Gastrocnemius medialis (tissue), 4 donors: ENCODE measurements around the gene NQO2. TPM values are rescaled to one million over a fixed set of nuclear protein-coding genes. Genes with fewer than 3 reads are reported as not detected.
"Not testable (repeated sequence)": the region's sequence is repeated elsewhere in the genome, so short reads cannot be mapped to it uniquely, and the experiment has no call there.

Source experiments
- ATAC-seq, 2 donors: fragments of 150-250 bp; one replicate each; pipeline ENCODE4 v1.9.1; 2016
- DNase-seq, 2 donors: peaks; one replicate each; pipeline ENCODE4 v3.0.0-alpha.2; 2019
- H3K27ac ChIP-seq, 4 donors: fragments of 200-600 bp; sonication (generic); 1 replicate in 1 of 4; 2 replicates in 3 of 4; pipeline ENCODE4 v1.5.1; 2016 to 2018; ENCODE audit warnings: mild to moderate bottlenecking in 2 of 4, moderate library complexity in 1 of 4
- H3K27me3 ChIP-seq, 3 donors: fragments of 200-600 bp; sonication (generic) in 2 of 3; 1 replicate in 1 of 3; 2 replicates in 2 of 3; pipeline versions ENCODE4 v1.5.1 to v1.6.0; 2016 to 2019; ENCODE audit warnings: mild to moderate bottlenecking in 1 of 3, moderate library complexity in 1 of 3
- H3K36me3 ChIP-seq, 2 donors: fragments of 200-600 bp; sonication (generic) in 1 of 2; one replicate each; pipeline ENCODE4 v1.5.1; 2017 to 2018
- H3K4me1 ChIP-seq, 2 donors: fragments of 200-600 bp; sonication (generic) in 1 of 2; one replicate each; pipeline ENCODE4 v1.5.1; 2016 to 2017; ENCODE audit warnings: mild to moderate bottlenecking in 2 of 2
- H3K4me3 ChIP-seq, 4 donors: fragments of 200-600 bp; sonication (generic) in 3 of 4; 1 replicate in 1 of 4; 2 replicates in 3 of 4; pipeline ENCODE4 v1.5.1; 2016 to 2019; ENCODE audit warnings: mild to moderate bottlenecking in 2 of 4
- H3K9me3 ChIP-seq, 3 donors: fragments of 200-600 bp; sonication (generic) in 2 of 3; 1 replicate in 1 of 3; 2 replicates in 2 of 3; pipeline ENCODE4 v1.5.1; 2016 to 2019
- POLR2A ChIP-seq, 2 donors: fragments of 450-650 bp; IDR thresholded peaks; one replicate each; pipeline ENCODE4 v1.6.1; 2017; ENCODE audit warnings: antibody characterized with exemption in 2 of 2, mild to moderate bottlenecking in 2 of 2, moderate library complexity in 2 of 2
- in situ Hi-C, 4 donors: fragments of 200-750 bp; cut with MboI; loops; one replicate each; pipeline versions ENCODE4 v1.15.0 to v1.8.0; 2017; ENCODE audit warnings: low sequenced_read_pairs in 4 of 4
- intact Hi-C: fragments of 100-400 bp; cut with DNase I; formaldehyde crosslinking; loops from one replicate; pipeline ENCODE4 v1.15.1; 2023; ENCODE audit warnings: low total_unique reads
- total RNA-seq, 4 donors: library from RNA; depleted of rRNA; stranded (reverse); fragments of >200 nt; gene quantifications; one replicate each; pipeline versions ENCODE4 v1.1.0 to v1.2.3, GENCODE V29; 2016
- TF ChIP-seq, protein P1 (sequence below), 5 experiments: fragments of 450-650 bp in 3 of 5; fragments of 200-600 bp in 2 of 5; sonication (generic) in 2 of 5; IDR thresholded peaks in 4 of 5; conservative IDR thresholded peaks in 1 of 5; 1 replicate in 4 of 5; 2 replicates in 1 of 5; pipeline ENCODE4 v1.5.1; 2016 to 2019; ENCODE audit warnings: antibody characterized with exemption in 5 of 5, mild to moderate bottlenecking in 3 of 5, moderate library complexity in 3 of 5

NQO2 gene
- total RNA-seq, 4 donors from 2014 or later: 46.7 to 94.5 (median 60.3) TPM

DNA sequence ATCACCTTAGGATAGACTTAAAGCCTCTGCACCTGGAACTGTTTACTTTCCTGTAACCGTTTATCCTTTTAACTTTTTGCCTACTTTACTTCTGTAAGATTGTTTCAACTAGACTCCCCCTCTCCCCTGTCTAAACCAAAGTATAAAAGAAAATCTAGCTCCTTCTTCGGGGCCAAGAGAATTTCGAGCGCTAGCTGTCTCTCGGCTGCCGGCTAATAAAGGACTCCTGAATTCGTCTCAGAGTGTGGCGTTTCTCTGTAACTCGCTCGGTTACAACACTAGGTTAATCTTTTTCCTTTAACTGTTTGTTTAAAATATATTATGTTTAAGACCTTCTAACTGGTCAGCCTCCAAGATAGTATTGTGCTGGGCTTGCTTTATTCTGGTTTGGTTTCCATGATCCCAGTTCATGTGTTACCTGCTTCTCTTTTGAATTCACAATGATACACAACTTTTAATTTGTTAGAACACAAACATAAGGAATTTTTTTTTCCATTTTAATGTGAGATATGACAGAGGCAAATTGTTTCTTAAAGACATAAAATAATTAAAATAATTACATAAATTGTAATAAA lies 8.7 kb upstream of the NQO2 start:
- Histone ChIP-seq H3K9me3 (no peaks in the 10 kb centered on the region), H3K4me3 (peak overlapping the region; percentile 58 to 84 (median 84)), H3K27ac (peak overlapping the region; percentile 80 to 95 (median 94)), H3K36me3 (no peaks in the 10 kb centered on the region), H3K27me3 (no peaks in the 10 kb centered on the region), H3K4me1 (peaks cover 7 to 19% of the 10 kb centered on the region in 2 donors)
- intact Hi-C loops: no loop called here
- DNase-seq (no peak), ATAC-seq (no peak)
- in situ Hi-C loops: loop anchor here in 3 of 4 donors (5.0 to 25.0 kb wide), 3 partner anchors 61 to 271 kb away; partner anchors contain the start of gene PSMG4 (in 1 of the 3)
- TF ChIP-seq, protein P1, sequence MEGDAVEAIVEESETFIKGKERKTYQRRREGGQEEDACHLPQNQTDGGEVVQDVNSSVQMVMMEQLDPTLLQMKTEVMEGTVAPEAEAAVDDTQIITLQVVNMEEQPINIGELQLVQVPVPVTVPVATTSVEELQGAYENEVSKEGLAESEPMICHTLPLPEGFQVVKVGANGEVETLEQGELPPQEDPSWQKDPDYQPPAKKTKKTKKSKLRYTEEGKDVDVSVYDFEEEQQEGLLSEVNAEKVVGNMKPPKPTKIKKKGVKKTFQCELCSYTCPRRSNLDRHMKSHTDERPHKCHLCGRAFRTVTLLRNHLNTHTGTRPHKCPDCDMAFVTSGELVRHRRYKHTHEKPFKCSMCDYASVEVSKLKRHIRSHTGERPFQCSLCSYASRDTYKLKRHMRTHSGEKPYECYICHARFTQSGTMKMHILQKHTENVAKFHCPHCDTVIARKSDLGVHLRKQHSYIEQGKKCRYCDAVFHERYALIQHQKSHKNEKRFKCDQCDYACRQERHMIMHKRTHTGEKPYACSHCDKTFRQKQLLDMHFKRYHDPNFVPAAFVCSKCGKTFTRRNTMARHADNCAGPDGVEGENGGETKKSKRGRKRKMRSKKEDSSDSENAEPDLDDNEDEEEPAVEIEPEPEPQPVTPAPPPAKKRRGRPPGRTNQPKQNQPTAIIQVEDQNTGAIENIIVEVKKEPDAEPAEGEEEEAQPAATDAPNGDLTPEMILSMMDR (IDR thresholded peaks at IDR 0.05 in 4 of 5, conservative IDR thresholded peaks at IDR 0.05 in 1 of 5): no peak
- TF ChIP-seq POLR2A (IDR thresholded peaks at IDR 0.05): no peak

DNA sequence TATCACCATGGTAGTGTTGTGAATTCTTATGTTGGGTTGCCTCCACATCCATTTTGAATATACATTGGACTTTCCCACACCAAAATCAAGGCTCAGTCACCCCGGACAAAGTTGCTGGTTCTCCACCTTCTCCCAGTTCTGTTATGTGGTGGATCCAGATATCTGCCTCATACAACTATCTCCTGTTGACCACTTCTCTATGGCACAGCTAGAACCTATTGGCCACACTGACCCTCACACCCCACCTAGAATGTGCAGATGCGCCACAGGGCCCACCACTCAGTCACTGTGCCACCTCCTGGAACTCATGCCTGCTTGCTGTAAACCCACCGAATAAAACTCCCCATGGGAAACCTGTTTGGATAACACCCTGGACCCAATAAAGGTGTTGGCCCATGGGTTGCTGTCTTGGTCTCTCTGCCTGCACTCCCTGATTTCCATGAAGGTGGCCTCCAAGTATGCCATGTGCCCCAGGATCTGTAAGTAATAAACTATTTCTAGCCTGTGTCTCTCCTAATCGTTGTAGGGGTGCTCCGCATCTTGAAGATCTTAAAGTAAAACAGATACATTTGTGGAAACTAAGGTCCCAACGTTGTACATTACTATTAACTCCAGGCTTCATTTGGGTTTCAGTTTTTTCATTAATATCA lies 7.2 kb upstream of the NQO2 start:
- no peaks in the 10 kb centered on the region for H3K9me3 ChIP-seq
- no peak for DNase-seq
- no peak overlapping the region for H3K4me3 ChIP-seq
- TF ChIP-seq, protein P1 (IDR thresholded peaks at IDR 0.05 in 4 of 5, conservative IDR thresholded peaks at IDR 0.05 in 1 of 5): no peak
- no peak for TF ChIP-seq POLR2A (IDR thresholded peaks at IDR 0.05)
- intact Hi-C loops: no loop called here
- no peak for ATAC-seq
- in situ Hi-C loops: loop anchor here in 3 of 4 donors (5.0 to 25.0 kb wide), 3 partner anchors 60 to 270 kb away; partner anchors contain the start of gene PSMG4 (in 1 of the 3)
- H3K36me3 ChIP-seq: no peaks in the 10 kb centered on the region
- H3K27me3 ChIP-seq: no peaks in the 10 kb centered on the region
- no peak overlapping the region for H3K27ac ChIP-seq
- peaks cover 7 to 18% of the 10 kb centered on the region in 2 donors for H3K4me1 ChIP-seq

DNA sequence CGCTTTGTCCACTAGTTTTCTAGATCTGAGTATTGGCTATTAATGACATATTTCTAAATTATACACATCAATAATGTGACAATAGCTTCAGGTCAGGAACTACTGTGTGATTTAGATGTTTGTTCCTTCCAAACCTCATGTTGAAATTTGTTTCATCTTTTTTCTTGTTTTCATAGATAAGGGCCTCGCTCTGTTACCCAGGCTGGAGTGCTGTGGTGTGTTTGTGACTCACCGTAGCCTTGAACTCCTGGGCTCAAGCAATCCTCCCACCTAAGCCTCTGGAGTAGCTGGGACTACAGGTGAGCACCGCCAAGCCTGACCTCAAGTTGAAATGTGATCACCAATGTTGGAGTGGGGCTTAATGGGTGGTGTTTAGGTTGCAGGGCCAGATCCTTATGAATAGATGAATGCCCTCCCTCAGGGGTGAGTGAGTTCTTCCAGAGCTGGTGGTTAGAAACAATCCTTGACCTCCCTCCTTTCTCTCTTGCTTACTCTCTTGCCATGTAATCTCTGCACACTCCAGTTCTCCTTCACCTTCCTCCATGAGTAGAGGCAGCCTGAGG lies 5.9 kb upstream of the NQO2 start:
- Histone ChIP-seq H3K9me3 (no peaks in the 10 kb centered on the region), H3K4me3 (no peak overlapping the region), H3K36me3 (no peaks in the 10 kb centered on the region), H3K27ac (no peak overlapping the region), H3K27me3 (no peaks in the 10 kb centered on the region), H3K4me1 (peaks cover 5 to 10% of the 10 kb centered on the region in 2 donors)
- in situ Hi-C loops: loop anchor here in 3 of 4 donors (5.0 to 25.0 kb wide), 3 partner anchors 58 to 268 kb away; partner anchors contain the start of gene PSMG4 (in 1 of the 3)
- DNase-seq: no peak
- intact Hi-C loops: no loop called here
- no peak for ATAC-seq
- TF ChIP-seq, protein P1 (IDR thresholded peaks at IDR 0.05 in 4 of 5, conservative IDR thresholded peaks at IDR 0.05 in 1 of 5): no peak
- TF ChIP-seq POLR2A (IDR thresholded peaks at IDR 0.05): no peak

DNA sequence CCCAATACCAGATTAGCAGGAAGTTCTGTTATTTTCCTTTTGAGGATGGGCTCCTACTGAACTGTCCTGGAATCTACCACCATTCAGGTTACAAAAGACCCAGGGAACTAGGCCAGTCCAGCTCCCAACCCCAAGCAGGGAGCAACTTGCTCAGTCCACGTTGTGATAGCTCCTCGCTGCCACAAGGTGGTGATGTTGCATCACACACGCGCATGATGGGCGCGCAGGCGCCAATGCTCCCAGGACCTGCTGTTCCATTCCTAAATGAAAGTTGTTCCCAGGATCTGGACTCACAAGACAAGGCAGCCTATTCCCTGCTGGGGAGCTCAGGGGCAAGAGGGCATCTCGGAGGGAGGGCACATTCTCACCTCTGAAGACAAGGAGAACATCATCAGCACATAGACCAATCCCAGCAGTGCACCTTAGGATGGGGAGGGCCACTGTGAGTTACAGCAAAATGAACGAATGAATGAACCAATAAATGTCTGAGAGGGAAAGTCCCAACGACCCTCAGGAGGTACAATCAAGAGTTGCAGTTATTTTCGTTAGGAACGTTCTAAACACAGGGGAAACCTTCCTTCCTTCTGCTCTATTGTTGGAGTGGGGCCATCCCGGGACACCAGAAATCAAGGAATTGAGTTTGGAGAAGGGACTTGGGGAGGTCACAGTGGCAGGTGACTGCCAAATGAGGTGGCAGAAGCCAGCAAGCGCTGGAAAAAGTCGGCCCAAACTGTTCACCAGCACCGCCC lies 1.3 kb upstream of the NQO2 start:
- ATAC-seq: peak; percentile 35 to 56
- intact Hi-C loops: loop anchor here (5.0 kb wide), 1 partner anchor 119 kb away; the partner anchor contains the start of gene BPHL
- DNase-seq, H3K36me3 ChIP-seq, H3K9me3 ChIP-seq, H3K27me3 ChIP-seq: not testable (repeated sequence)
- Histone ChIP-seq H3K4me3 (peak overlapping the region; percentile 49 to 86 (median 73)), H3K27ac (peak overlapping the region; percentile 84 to 91 (median 88)), H3K4me1 (peaks cover 21 to 32% of the 10 kb centered on the region in 2 donors)
- TF ChIP-seq, protein P1 (IDR thresholded peaks at IDR 0.05 in 4 of 5, conservative IDR thresholded peaks at IDR 0.05 in 1 of 5): peak; percentile 63 to 92 (median 76)
- TF ChIP-seq POLR2A (IDR thresholded peaks at IDR 0.05): peak in 1 of 2 donors; percentile 15
- in situ Hi-C loops: loop anchor here in 2 of 4 donors (5.0 to 25.0 kb wide), 2 partner anchors 54 to 264 kb away; partner anchors contain the start of gene PSMG4 (in 1 of the 2)
